Ovary (tissue), 9 donors: ENCODE measurements around the gene ARHGEF4. TPM values are rescaled to one million over a fixed set of nuclear protein-coding genes. Genes with fewer than 3 reads are reported as not detected.

Experiments used
- DNase-seq, 5 donors: peaks; one replicate each; pipeline ENCODE4 v3.0.0-alpha.2; 2019 to 2020
- H3K27ac ChIP-seq, 2 donors: fragments of 200-600 bp; one replicate each; pipeline versions ENCODE4 v1.5.1 to v1.8.0; 2019 to 2022
- H3K27me3 ChIP-seq: fragments of 200-600 bp; one replicate; pipeline ENCODE4 v1.8.0; 2022
- H3K36me3 ChIP-seq: fragments of 200-600 bp; sonication (generic); one replicate; pipeline ENCODE4 v1.5.1; 2019
- H3K4me1 ChIP-seq: one replicate; pipeline ENCODE4 v1.8.1; 2013; ENCODE audit warnings: mild to moderate bottlenecking, moderate library complexity; ENCODE audit not compliant: insufficient read depth
- H3K4me3 ChIP-seq: fragments of 200-600 bp; sonication (generic); one replicate; pipeline ENCODE4 v1.5.1; 2017
- H3K9me3 ChIP-seq, 2 donors: fragments of 200-600 bp in 1 of 2; sonication (generic) in 1 of 2; one replicate each; pipeline versions ENCODE4 v1.5.1 to v1.8.1; 2013 to 2019; ENCODE audit warnings: mild to moderate bottlenecking in 1 of 2, moderate library complexity in 1 of 2
- CTCF ChIP-seq, 3 donors: fragments of 450-650 bp in 2 of 3; fragments of 200-600 bp in 1 of 3; IDR thresholded peaks; one replicate each; pipeline versions ENCODE4 v1.5.1 to v1.8.0; 2016 to 2022; ENCODE audit warnings: antibody characterized with exemption in 3 of 3, mild to moderate bottlenecking in 1 of 3
- EP300 ChIP-seq: sonication (generic); formaldehyde crosslinking; IDR thresholded peaks from one replicate; pipeline ENCODE4 v1.6.1; 2017; ENCODE audit warnings: antibody characterized with exemption
- POLR2A ChIP-seq: fragments of 450-650 bp; IDR thresholded peaks from one replicate; pipeline ENCODE4 v1.6.1; 2017; ENCODE audit warnings: antibody characterized with exemption, mild to moderate bottlenecking, moderate library complexity
- WGBS, 3 donors: extraction: QIAGEN DNeasy Blood & Tissue Kit in 1 of 3; methylation state at CpG; one replicate each; pipeline versions ENCODE4 v1.1.5 to v1.1.7; 2013 to 2017; 5-methylcytosine and 5-hydroxymethylcytosine counted together
- intact Hi-C, 4 donors: fragments of 100-400 bp; cut with DNase I; formaldehyde crosslinking; loops; one replicate each; pipeline versions ENCODE4 v1.11.0 to v1.15.1; 2022 to 2023
- polyA plus RNA-seq, 2 donors: library from polyadenylated mRNA; stranded (reverse); fragments of 200-250 nt in 1 of 2; fragments of 350-450 nt in 1 of 2; fragmentation: Illumina TruSeq in 1 of 2; extraction: RNeasy Lipid Tissue Mini Kit (QIAGEN cat#74804) in 1 of 2; gene quantifications; one replicate each; pipeline ENCODE4 v1.2.3, GENCODE V29; 2013 to 2014
- total RNA-seq, 7 donors: library from RNA; depleted of rRNA in 2 of 7; stranded (reverse); fragments of >200 nt in 2 of 7; fragmentation: NEBNext Ultra II Directional in 3 of 7; extraction: Animal tissue kit (Norgen Biotek cat#: 25700) in 3 of 7; gene quantifications; one replicate each; pipeline versions ENCODE4 v1.1.0 to v1.2.4, GENCODE V29; 2016 to 2023
- donor health status: DM: no; HTN: no; CAD: no; lungs with moderate emphysema.
- donor health status: DM: no; HTN: no; CAD: no.
- donor health status: Bipolar disorder and iron deficiency.
- donor health status: DM: yes; HTN: yes; CAD: no.
- donor health status: DM: no; HTN: no; CAD: no.
- donor health status: DM: yes; HTN: yes; CAD: no.

Gene ARHGEF4
- total and polyA plus RNA-seq, 9 donors = 8.6 to 27.4 (median 18.0) TPM

GRCh38 chr2:130842770-130843169 is 6.1 kb downstream of the ARHGEF4 start:
- DNase-seq = no peak

DNA sequence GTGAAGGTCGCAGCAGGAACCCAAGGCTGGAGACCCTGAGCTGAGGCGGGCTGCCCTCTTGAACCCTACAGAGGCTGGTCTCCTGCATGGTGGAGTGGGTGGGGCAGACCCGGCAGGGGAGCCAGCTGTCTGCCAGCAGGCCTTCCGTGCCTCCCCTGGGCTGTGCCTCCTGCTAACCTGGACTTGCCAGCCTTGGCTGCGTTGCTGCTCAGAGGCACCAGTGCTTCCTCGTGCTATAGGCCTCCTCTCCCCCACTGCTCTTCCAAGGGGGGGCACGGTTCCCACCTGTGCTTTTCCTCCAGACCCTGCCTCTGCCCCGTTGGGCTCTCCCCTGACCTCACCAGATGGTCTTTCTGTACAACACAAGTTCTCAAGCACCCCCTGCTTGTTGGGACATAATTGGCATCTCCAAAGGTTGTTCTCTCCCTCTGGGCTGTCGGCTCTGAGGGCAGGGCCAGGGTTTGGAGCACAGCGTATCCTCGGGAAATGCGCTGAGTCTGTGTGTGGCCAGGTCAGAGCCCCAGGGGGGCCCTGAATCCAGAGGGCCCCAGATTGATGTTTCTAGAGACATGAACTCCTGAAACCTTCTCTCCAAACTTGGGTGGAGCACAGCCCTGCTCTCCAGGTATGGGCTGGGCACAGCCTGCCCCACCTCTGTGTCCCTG is 6.7 kb downstream of the ARHGEF4 start:
- no peaks in the 10 kb centered on the region for H3K27me3 ChIP-seq
- no peak overlapping the region for H3K27ac ChIP-seq
- DNase-seq = no peak
- no peaks in the 10 kb centered on the region for H3K9me3 ChIP-seq
- no peak overlapping the region for H3K4me3 ChIP-seq
- no peak for TF ChIP-seq POLR2A
- no peak for TF ChIP-seq CTCF (IDR thresholded peaks at IDR 0.05)
- no peak for TF ChIP-seq EP300
- WGBS, 3 donors = 45 to 60% (median 47%) methylated on average over 12 of the region's 12 CpGs
- intact Hi-C loops = no loop called here
- no peaks in the 10 kb centered on the region for H3K36me3 ChIP-seq
- H3K4me1 ChIP-seq = no peaks in the 10 kb centered on the region

More at GRCh38 chr2:130842770-130843169, 6.1 kb downstream of the ARHGEF4 start:
- no peaks in the 10 kb centered on the region for H3K36me3 ChIP-seq
- no peaks in the 10 kb centered on the region for H3K4me1 ChIP-seq
- H3K27me3 ChIP-seq = no peaks in the 10 kb centered on the region
- H3K4me3 ChIP-seq = no peak overlapping the region
- H3K9me3 ChIP-seq = no peaks in the 10 kb centered on the region
- TF ChIP-seq POLR2A (no peak), CTCF (IDR thresholded peaks at IDR 0.05) (no peak), EP300 (no peak)
- no peak overlapping the region for H3K27ac ChIP-seq
- WGBS, 3 donors = 55 to 59% (median 58%) methylated on average over 8 of the region's 8 CpGs
- intact Hi-C loops = no loop called here

DNA sequence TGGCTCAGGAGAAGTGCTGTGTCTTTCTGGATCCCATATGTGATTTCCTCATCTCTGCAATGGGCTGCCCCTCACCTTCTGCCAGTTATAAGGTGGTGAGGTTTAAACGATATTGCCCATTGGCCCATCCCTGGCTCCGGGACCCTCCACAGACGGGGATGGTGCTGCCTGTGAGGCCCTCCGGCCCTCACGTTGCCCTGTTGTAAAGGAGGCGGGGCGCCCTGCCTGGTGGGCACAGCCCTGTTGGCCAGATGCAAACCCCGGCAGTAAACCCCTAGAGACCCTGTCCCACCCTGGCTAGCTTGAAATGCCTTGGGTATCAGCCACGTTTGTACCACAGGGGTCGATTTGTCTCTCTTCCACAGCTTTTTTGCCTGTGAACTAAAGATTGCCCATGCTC is 7.4 kb downstream of the ARHGEF4 start:
- H3K27me3 ChIP-seq = no peaks in the 10 kb centered on the region

GRCh38 chr2:130845505-130846085 is 8.9 kb downstream of the ARHGEF4 start:
- no peak for DNase-seq
- Histone ChIP-seq H3K4me3 (no peak overlapping the region), H3K4me1 (no peaks in the 10 kb centered on the region), H3K27ac (no peak overlapping the region), H3K27me3 (no peaks in the 10 kb centered on the region), H3K36me3 (no peaks in the 10 kb centered on the region), H3K9me3 (no peaks in the 10 kb centered on the region)
- TF ChIP-seq POLR2A (no peak), EP300 (no peak), CTCF (IDR thresholded peaks at IDR 0.05) (no peak)
- intact Hi-C loops = loop anchor here in 1 of 4 donors (1.0 kb wide), 1 partner anchor 39 kb away; no protein-coding TSS in a partner anchor
- WGBS, 3 donors = 90 to 94% (median 92%) methylated on average over 13 of the region's 13 CpGs

More for the DNA sequence above, 7.4 kb downstream of the ARHGEF4 start:
- no peak for TF ChIP-seq CTCF (IDR thresholded peaks at IDR 0.05)
- no peak for TF ChIP-seq POLR2A
- no peak for TF ChIP-seq EP300
- Histone ChIP-seq H3K9me3 (no peaks in the 10 kb centered on the region), H3K4me3 (no peak overlapping the region), H3K4me1 (no peaks in the 10 kb centered on the region), H3K27ac (no peak overlapping the region), H3K36me3 (no peaks in the 10 kb centered on the region)
- 69 to 76% (median 71%) methylated on average over 10 of the region's 10 CpGs for WGBS, 3 donors
- intact Hi-C loops = no loop called here
- no peak for DNase-seq
